MG63 (cell line): ENCODE measurements around the gene TUBA4B. TPM values are rescaled to one million over a fixed set of nuclear protein-coding genes. Genes with fewer than 3 reads are reported as not detected.
"Not testable (repeated sequence)": the region's sequence is repeated elsewhere in the genome, so short reads cannot be mapped to it uniquely, and the experiment has no call there.

ENCODE experiments used
- DNase-seq: peaks from one replicate; pipeline ENCODE4 v3.0.0-alpha.2; 2020
- H3K27me3 ChIP-seq: fragments of 250-450 bp; sonication (Bioruptor Pico); 2 replicates; pipeline ENCODE4 v1.5.1; 2020; ENCODE audit warnings: mild to moderate bottlenecking, moderate library complexity
- H3K36me3 ChIP-seq: fragments of 250-450 bp; sonication (Bioruptor Pico); 2 replicates; pipeline ENCODE4 v1.5.1; 2020; ENCODE audit warnings: mild to moderate bottlenecking, moderate library complexity
- H3K4me3 ChIP-seq: fragments of 250-450 bp; sonication (Bioruptor Pico); 2 replicates; pipeline ENCODE4 v1.5.1; 2020; ENCODE audit warnings: mild to moderate bottlenecking, moderate library complexity
- H3K9me3 ChIP-seq: fragments of 250-450 bp; sonication (Bioruptor Pico); 2 replicates; pipeline ENCODE4 v1.5.1; 2020; ENCODE audit warnings: mild to moderate bottlenecking, moderate library complexity
- total RNA-seq: library from RNA; depleted of rRNA; stranded (reverse); fragments of >200 nt; shearing (Covaris generic); gene quantifications from 2 replicates; pipeline ENCODE4 v1.2.3, GENCODE V29; 2014; ENCODE audit warnings: low replicate concordance

Gene TUBA4B
- total RNA-seq, 1 experiment from 2014 or later: not detected

GRCh38 chr2:219279151-219279915, 26.3 kb downstream of the TUBA4B start, which contains the start of gene DNAJB2:
Gene DNAJB2 (plus strand): TSS chr2:219279366. CDS start chr2:219279834, 468 bp downstream.
- Histone ChIP-seq H3K36me3 (peaks cover 23% of the 10 kb centered on the region), H3K4me3 (peak within 1 kb of the TSS; percentile 58), H3K27me3 (no peaks in the 10 kb centered on the region), H3K9me3 (no peaks in the 10 kb centered on the region)
- DNase-seq: peak; percentile 99

- Histone ChIP-seq H3K36me3 (peaks cover 23% of the 10 kb centered on the region), H3K9me3 (no peaks in the 10 kb centered on the region), H3K27me3 (no peaks in the 10 kb centered on the region), H3K4me3 (peak overlapping the region; percentile 58)
- DNase-seq: no peak
These were observed 27.0 kb downstream of the TUBA4B start for GRCh38 chr2:219279916-219280516.

GRCh38 chr2:219280651-219281050, 27.6 kb downstream of the TUBA4B start:
- H3K36me3 ChIP-seq: peaks cover 27% of the 10 kb centered on the region
- H3K9me3 ChIP-seq: no peaks in the 10 kb centered on the region
- H3K4me3 ChIP-seq: no peak overlapping the region
- no peaks in the 10 kb centered on the region for H3K27me3 ChIP-seq
- DNase-seq: no peak

- Histone ChIP-seq H3K36me3 (peaks cover 30% of the 10 kb centered on the region), H3K27me3 (no peaks in the 10 kb centered on the region), H3K9me3 (no peaks in the 10 kb centered on the region), H3K4me3 (no peak overlapping the region)
- DNase-seq: no peak
These were observed 28.5 kb downstream of the TUBA4B start for GRCh38 chr2:219281588-219281987.

GRCh38 chr2:219282375-219282774, 29.3 kb downstream of the TUBA4B start:
- H3K27me3 ChIP-seq: no peaks in the 10 kb centered on the region
- no peak overlapping the region for H3K4me3 ChIP-seq
- H3K9me3 ChIP-seq: no peaks in the 10 kb centered on the region
- no peak for DNase-seq
- peaks cover 34% of the 10 kb centered on the region for H3K36me3 ChIP-seq

GRCh38 chr2:219282943-219283581, 30.0 kb downstream of the TUBA4B start:
- peaks cover 34% of the 10 kb centered on the region for H3K36me3 ChIP-seq
- H3K27me3 ChIP-seq: no peaks in the 10 kb centered on the region
- no peaks in the 10 kb centered on the region for H3K9me3 ChIP-seq
- H3K4me3 ChIP-seq: no peak overlapping the region
- DNase-seq: no peak

GRCh38 chr2:219284501-219285372, 31.7 kb downstream of the TUBA4B start:
- H3K27me3 ChIP-seq: no peaks in the 10 kb centered on the region
- no peak for DNase-seq
- H3K36me3 ChIP-seq: peaks cover 34% of the 10 kb centered on the region
- H3K4me3 ChIP-seq: no peak overlapping the region
- H3K9me3 ChIP-seq: no peaks in the 10 kb centered on the region

- Histone ChIP-seq H3K27me3 (no peaks in the 10 kb centered on the region), H3K36me3 (peaks cover 32% of the 10 kb centered on the region), H3K9me3 (no peaks in the 10 kb centered on the region), H3K4me3 (no peak overlapping the region)
- no peak for DNase-seq
These were observed 32.3 kb downstream of the TUBA4B start for GRCh38 chr2:219285373-219285735.

- DNase-seq: peak; percentile 42
- Histone ChIP-seq H3K36me3 (peaks cover 26% of the 10 kb centered on the region), H3K27me3 (no peaks in the 10 kb centered on the region), H3K9me3 (no peaks in the 10 kb centered on the region), H3K4me3 (no peak overlapping the region)
These were observed 32.9 kb downstream of the TUBA4B start for GRCh38 chr2:219285894-219286425.

GRCh38 chr2:219286436-219287115, 33.5 kb downstream of the TUBA4B start:
- Histone ChIP-seq H3K27me3 (no peaks in the 10 kb centered on the region), H3K4me3 (no peak overlapping the region), H3K36me3 (peaks cover 20% of the 10 kb centered on the region), H3K9me3 (no peaks in the 10 kb centered on the region)
- DNase-seq: peak; percentile 95

GRCh38 chr2:219287116-219287440, 34.0 kb downstream of the TUBA4B start:
- peaks cover 20% of the 10 kb centered on the region for H3K36me3 ChIP-seq
- not testable (repeated sequence) for DNase-seq, H3K27me3 ChIP-seq, H3K4me3 ChIP-seq, H3K9me3 ChIP-seq

GRCh38 chr2:219287580-219288265, 34.7 kb downstream of the TUBA4B start:
- Histone ChIP-seq H3K4me3 (no peak overlapping the region), H3K27me3 (no peaks in the 10 kb centered on the region), H3K36me3 (peaks cover 17% of the 10 kb centered on the region), H3K9me3 (no peaks in the 10 kb centered on the region)
- no peak for DNase-seq

- Histone ChIP-seq H3K36me3 (peaks cover 11% of the 10 kb centered on the region), H3K9me3 (no peaks in the 10 kb centered on the region), H3K27me3 (no peaks in the 10 kb centered on the region), H3K4me3 (no peak overlapping the region)
- DNase-seq: no peak
These were observed 36.1 kb downstream of the TUBA4B start for GRCh38 chr2:219289195-219289536.

GRCh38 chr2:219289537-219290361, 36.7 kb downstream of the TUBA4B start:
- peak; percentile 85 for DNase-seq
- H3K9me3 ChIP-seq: no peaks in the 10 kb centered on the region
- no peak overlapping the region for H3K4me3 ChIP-seq
- no peaks in the 10 kb centered on the region for H3K27me3 ChIP-seq
- H3K36me3 ChIP-seq: peaks cover 11% of the 10 kb centered on the region
